Bronchial epithelial cell (primary cell): Measurements from ENCODE around the gene KRTAP1-3. TPM values are rescaled to one million over a fixed set of nuclear protein-coding genes. Genes with fewer than 3 reads are reported as not detected.
"Not testable (repeated sequence)": the region's sequence is repeated elsewhere in the genome, so short reads cannot be mapped to it uniquely, and the experiment has no call there.

Experiments
- DNase-seq: peaks from one replicate; pipeline ENCODE4 v3.0.0-alpha.2; 2010; ENCODE audit warnings: low read depth
- FAIRE-seq: peaks from 2 replicates; lab custom pipeline; 2011; peaks lifted over from hg19 to GRCh38; lab: Jason Lieb, UNC
- H3K27me3 ChIP-seq: 2 replicates; pipeline ENCODE4 v1.5.1; 2011; ENCODE audit warnings: low read length; ENCODE audit not compliant: control insufficient read depth, insufficient read depth
- H3K36me3 ChIP-seq: 2 replicates; pipeline ENCODE4 v1.5.1; 2011; ENCODE audit warnings: low read length; ENCODE audit not compliant: control insufficient read depth, insufficient read depth
- H3K4me3 ChIP-seq: 2 replicates; pipeline ENCODE4 v1.5.1; 2011; ENCODE audit warnings: mild to moderate bottlenecking, low read depth, low read length, control low read depth
- total RNA-seq: library from RNA; depleted of rRNA; stranded (reverse); fragments of >200 nt; gene quantifications from 2 replicates; pipeline ENCODE4 v1.2.1, GENCODE V29; 2014
- TF ChIP-seq, protein P1 (sequence below): IDR thresholded peaks from 2 replicates; pipeline ENCODE4 v1.5.1; 2011; ENCODE audit warnings: mild to moderate bottlenecking, moderate library complexity, low read length, control low read depth, inconsistent platforms; ENCODE audit not compliant: insufficient read depth, severe bottlenecking

KRTAP1-3 gene
- total RNA-seq, 1 donor from 2014 or later, result not detected

DNA sequence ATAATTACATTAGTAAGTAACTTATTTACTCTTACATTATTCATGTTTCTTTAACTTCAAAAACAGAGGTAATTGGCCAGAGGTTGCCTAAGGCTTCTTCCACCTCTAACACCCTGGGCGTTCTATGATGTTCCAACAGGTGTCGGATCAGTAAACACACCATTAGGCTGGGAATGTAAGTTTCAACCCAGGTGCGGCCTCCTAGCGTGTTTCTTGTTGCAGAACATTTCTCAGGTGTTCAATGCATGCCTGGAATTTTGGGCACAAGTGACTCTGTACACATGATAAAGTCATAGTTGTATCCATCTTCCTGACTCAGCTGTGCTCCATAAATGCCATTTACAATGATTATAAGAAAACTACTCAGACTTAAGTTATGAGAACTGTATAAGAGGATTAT lies 19.4 kb upstream of the KRTAP1-3 start:
- TF ChIP-seq, protein P1, sequence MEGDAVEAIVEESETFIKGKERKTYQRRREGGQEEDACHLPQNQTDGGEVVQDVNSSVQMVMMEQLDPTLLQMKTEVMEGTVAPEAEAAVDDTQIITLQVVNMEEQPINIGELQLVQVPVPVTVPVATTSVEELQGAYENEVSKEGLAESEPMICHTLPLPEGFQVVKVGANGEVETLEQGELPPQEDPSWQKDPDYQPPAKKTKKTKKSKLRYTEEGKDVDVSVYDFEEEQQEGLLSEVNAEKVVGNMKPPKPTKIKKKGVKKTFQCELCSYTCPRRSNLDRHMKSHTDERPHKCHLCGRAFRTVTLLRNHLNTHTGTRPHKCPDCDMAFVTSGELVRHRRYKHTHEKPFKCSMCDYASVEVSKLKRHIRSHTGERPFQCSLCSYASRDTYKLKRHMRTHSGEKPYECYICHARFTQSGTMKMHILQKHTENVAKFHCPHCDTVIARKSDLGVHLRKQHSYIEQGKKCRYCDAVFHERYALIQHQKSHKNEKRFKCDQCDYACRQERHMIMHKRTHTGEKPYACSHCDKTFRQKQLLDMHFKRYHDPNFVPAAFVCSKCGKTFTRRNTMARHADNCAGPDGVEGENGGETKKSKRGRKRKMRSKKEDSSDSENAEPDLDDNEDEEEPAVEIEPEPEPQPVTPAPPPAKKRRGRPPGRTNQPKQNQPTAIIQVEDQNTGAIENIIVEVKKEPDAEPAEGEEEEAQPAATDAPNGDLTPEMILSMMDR, result no peak
- FAIRE-seq, result no peak
- no peaks in the 10 kb centered on the region for H3K27me3 ChIP-seq
- no peaks in the 10 kb centered on the region for H3K36me3 ChIP-seq
- H3K4me3 ChIP-seq, result no peak overlapping the region
- DNase-seq, result no peak

- no peak overlapping the region for H3K4me3 ChIP-seq
- no peak for DNase-seq
- TF ChIP-seq, protein P1, result no peak
- no peaks in the 10 kb centered on the region for H3K27me3 ChIP-seq
- FAIRE-seq, result no peak
- H3K36me3 ChIP-seq, result no peaks in the 10 kb centered on the region
Measured at GRCh38 chr17:41052566-41052965, 17.9 kb upstream of the KRTAP1-3 start.

DNA sequence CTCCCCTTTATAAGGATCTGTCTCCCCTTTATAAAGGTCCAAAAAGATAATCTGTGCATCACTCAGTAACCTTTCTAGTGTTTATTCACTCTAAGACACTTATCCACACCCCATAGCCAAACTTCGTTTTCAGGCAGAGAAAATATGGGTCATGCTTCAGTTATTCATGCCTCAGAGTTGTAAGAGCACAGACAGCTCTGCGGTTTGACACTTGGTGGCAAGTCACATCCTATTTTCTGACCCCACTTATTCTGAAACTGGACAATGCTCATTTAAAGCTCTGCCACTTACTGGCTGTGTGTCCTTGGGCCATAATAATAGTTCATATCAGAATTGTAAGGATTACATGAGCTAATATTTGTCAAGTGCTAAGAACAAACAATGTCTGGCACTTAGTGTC lies 14.4 kb upstream of the KRTAP1-3 start:
- DNase-seq (no peak), FAIRE-seq (peak; percentile 23)
- no peaks in the 10 kb centered on the region for H3K27me3 ChIP-seq
- TF ChIP-seq, protein P1, result no peak
- no peak overlapping the region for H3K4me3 ChIP-seq
- H3K36me3 ChIP-seq, result no peaks in the 10 kb centered on the region

GRCh38 chr17:41048441-41048840 lies 13.8 kb upstream of the KRTAP1-3 start:
- Histone ChIP-seq H3K4me3 (no peak overlapping the region), H3K36me3 (no peaks in the 10 kb centered on the region), H3K27me3 (no peaks in the 10 kb centered on the region)
- no peak for FAIRE-seq
- peak; percentile 31 for DNase-seq
- TF ChIP-seq, protein P1, result no peak

DNA sequence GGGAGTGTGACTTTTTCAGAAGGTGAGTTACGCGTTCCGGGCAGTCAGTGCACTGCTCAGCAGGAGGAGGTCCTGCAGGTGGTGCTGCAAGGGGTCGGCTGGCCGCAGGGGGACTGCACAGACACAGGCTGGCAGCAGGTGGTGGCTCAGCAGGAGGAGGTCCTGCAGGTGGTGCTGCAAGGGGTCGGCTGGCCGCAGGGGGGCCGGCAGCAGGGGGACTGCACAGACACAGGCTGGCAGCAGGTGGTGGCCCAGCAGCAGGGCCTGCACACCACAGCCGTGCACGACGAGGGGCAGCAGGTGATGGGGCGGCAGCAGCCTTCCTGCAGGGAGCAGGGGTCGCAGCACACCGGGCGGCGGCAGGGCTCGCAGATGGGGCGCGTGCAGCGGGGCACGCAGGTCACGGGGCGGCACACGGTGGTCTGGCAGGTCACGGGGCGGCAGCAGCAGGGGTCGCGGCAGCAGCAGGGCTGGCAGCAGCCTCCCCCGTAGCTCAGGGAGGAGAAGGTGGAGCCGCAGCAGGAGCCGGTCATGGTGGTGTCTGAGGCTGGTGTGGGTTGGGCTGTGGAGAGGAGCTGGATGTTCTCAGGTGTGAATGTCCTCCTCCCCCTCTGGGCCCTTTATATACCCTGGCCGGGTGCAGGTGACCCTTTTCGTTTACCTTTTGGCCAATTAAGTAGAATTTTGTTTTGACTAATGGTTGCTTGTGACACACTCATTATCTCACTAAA lies 12.2 kb upstream of the KRTAP1-3 start, which contains the start of gene KRTAP2-1:
TSS of gene KRTAP2-1 (minus strand) at position 582 of the 731 bp plus-strand sequence. CDS start at position 533, 49 bp downstream.
- not testable (repeated sequence) for FAIRE-seq, H3K4me3 ChIP-seq, H3K27me3 ChIP-seq, H3K36me3 ChIP-seq, DNase-seq

DNA sequence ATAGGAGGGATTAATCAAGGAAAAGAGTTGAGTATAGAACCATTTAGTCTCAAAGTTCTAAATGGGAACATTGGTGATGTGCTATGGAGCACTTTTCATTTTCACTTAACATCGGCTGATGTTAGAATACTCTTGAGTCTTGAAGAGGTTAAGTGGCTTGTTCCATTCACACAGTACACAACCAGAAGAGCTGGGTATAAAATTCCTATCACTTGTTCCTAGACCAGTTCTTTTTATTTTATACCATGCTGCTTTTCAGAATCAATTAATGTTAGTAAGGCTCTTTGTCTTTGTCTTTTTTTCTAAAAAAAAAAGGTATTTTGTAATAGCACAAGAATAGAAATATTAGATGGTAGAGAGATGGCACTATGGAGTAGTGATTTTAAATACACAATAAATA lies 8.3 kb upstream of the KRTAP1-3 start:
- DNase-seq (no peak), FAIRE-seq (no peak)
- no peaks in the 10 kb centered on the region for H3K36me3 ChIP-seq
- no peak overlapping the region for H3K4me3 ChIP-seq
- H3K27me3 ChIP-seq, result no peaks in the 10 kb centered on the region
- TF ChIP-seq, protein P1, result no peak

GRCh38 chr17:41040783-41041571 lies 6.3 kb upstream of the KRTAP1-3 start, which contains the start of gene KRTAP1-1:
KRTAP1-1 (minus strand) TSS chr17:41041450; CDS start chr17:41041397, 53 bp downstream.
- H3K27me3 ChIP-seq, DNase-seq, H3K36me3 ChIP-seq, H3K4me3 ChIP-seq: not testable (repeated sequence)
- peak; percentile 13 for FAIRE-seq
